Keratinocyte (primary cell): Measurements from ENCODE around the gene KLK8. TPM values are rescaled to one million over a fixed set of nuclear protein-coding genes. Genes with fewer than 3 reads are reported as not detected.

ENCODE experiments used
- DNase-seq: peaks from one replicate; pipeline ENCODE4 v3.0.0-alpha.2; 2011; ENCODE audit warnings: low read depth, missing footprints, low spot score
- FAIRE-seq: peaks from 2 replicates; lab custom pipeline; 2011; peaks lifted over from hg19 to GRCh38; lab: Jason Lieb, UNC
- H2AFZ ChIP-seq: 2 replicates; pipeline ENCODE4 v1.6.0; 2012; ENCODE audit warnings: low read length, control low read depth, inconsistent platforms; ENCODE audit not compliant: control insufficient read depth
- H3K27ac ChIP-seq: 2 replicates; pipeline ENCODE4 v1.5.1; 2011; ENCODE audit warnings: low read length; ENCODE audit not compliant: control insufficient read depth, insufficient read depth
- H3K27me3 ChIP-seq: 3 replicates; pipeline ENCODE4 v1.6.0; 2011; ENCODE audit warnings: low read length; ENCODE audit not compliant: control insufficient read depth, insufficient read depth; ENCODE audit errors: extremely low read depth
- H3K36me3 ChIP-seq, 2 experiments: 2 replicates in 1 of 2; 3 replicates in 1 of 2; pipeline ENCODE4 v1.5.1; 2011; ENCODE audit warnings: low read length in 2 of 2, mild to moderate bottlenecking in 1 of 2; ENCODE audit not compliant: control insufficient read depth in 2 of 2, insufficient read depth in 2 of 2; ENCODE audit errors: extremely low read depth in 1 of 2
- H3K4me1 ChIP-seq: 3 replicates; pipeline ENCODE4 v1.5.1; 2011; ENCODE audit warnings: low read length; ENCODE audit not compliant: control insufficient read depth, insufficient read depth; ENCODE audit errors: extremely low read depth
- H3K4me2 ChIP-seq: 3 replicates; pipeline ENCODE4 v1.6.0; 2011; ENCODE audit warnings: low read depth, low read length; ENCODE audit not compliant: control insufficient read depth, insufficient read depth; ENCODE audit errors: extremely low read depth
- H3K4me3 ChIP-seq, 3 experiments: fragments of 200-600 bp in 1 of 3; sonication (generic) in 1 of 3; 2 replicates in 2 of 3; 3 replicates in 1 of 3; pipeline ENCODE4 v1.5.1; 2011 to 2016; ENCODE audit warnings: low read length in 3 of 3, mild to moderate bottlenecking in 3 of 3, control low read depth in 2 of 3, inconsistent platforms in 1 of 3, low read depth in 1 of 3, mixed read lengths in 1 of 3, mixed run types in 1 of 3, moderate library complexity in 1 of 3; ENCODE audit not compliant: control insufficient read depth in 2 of 3, insufficient read depth in 2 of 3; ENCODE audit errors: extremely low read depth in 1 of 3
- H3K79me2 ChIP-seq: 2 replicates; pipeline ENCODE4 v1.6.0; 2012; ENCODE audit warnings: low read length; ENCODE audit not compliant: control insufficient read depth, insufficient read depth
- H3K9ac ChIP-seq: 3 replicates; pipeline ENCODE4 v1.6.0; 2011; ENCODE audit warnings: low read length; ENCODE audit not compliant: control insufficient read depth, insufficient read depth; ENCODE audit errors: extremely low read depth
- H3K9me1 ChIP-seq: 3 replicates; pipeline ENCODE4 v1.6.0; 2011; ENCODE audit warnings: low read length; ENCODE audit not compliant: control insufficient read depth, insufficient read depth; ENCODE audit errors: extremely low read depth
- H3K9me3 ChIP-seq: 2 replicates; pipeline ENCODE4 v1.5.1; 2012; ENCODE audit warnings: low read depth, low read length; ENCODE audit not compliant: control insufficient read depth
- H4K20me1 ChIP-seq: 3 replicates; pipeline ENCODE4 v1.6.0; 2011; ENCODE audit warnings: low read length; ENCODE audit not compliant: control insufficient read depth, insufficient read depth; ENCODE audit errors: extremely low read depth
- CTCF ChIP-seq, 3 experiments: IDR thresholded peaks in 1 of 3; conservative IDR thresholded peaks in 1 of 3; optimal IDR thresholded peaks in 1 of 3; 2 replicates in 2 of 3; 3 replicates in 1 of 3; pipeline versions ENCODE3 to v1.5.1; 2011; ENCODE audit warnings: low read length in 3 of 3, mild to moderate bottlenecking in 3 of 3, moderate library complexity in 2 of 3, control low read depth in 1 of 3, inconsistent platforms in 1 of 3; ENCODE audit not compliant: insufficient read depth in 2 of 3; ENCODE audit errors: extremely low read depth in 1 of 3
- EZH2 ChIP-seq: IDR thresholded peaks from one replicate; pipeline ENCODE4 v1.6.1; 2012; ENCODE audit warnings: inconsistent platforms, mild to moderate bottlenecking, low read length, moderate library complexity
- dilution Hi-C: fragments of 300-500 bp; cut with MboI; formaldehyde crosslinking; loops from one replicate; pipeline ENCODE4 v1.7.0; 2020; ENCODE audit warnings: low sequenced_read_pairs; ENCODE audit not compliant: extremely low pct_ligation_motif_present
- polyA plus RNA-seq, 5 experiments: library from polyadenylated mRNA; depleted of rRNA in 3 of 5; stranded (reverse) in 3 of 5; stranded (forward) in 1 of 5; unstranded in 1 of 5; fragments of >200 nt; gene quantifications; 1 replicate in 1 of 5; 2 replicates in 3 of 5; 3 replicates in 1 of 5; pipeline versions ENCODE4 v1.2.1 to v1.2.3, GENCODE V29; 2011 to 2012; ENCODE audit warnings: missing spikeins in 2 of 5, low read depth in 1 of 5, low replicate concordance in 1 of 5

Gene KLK8
- polyA plus RNA-seq, 1 donor (not counting 4 experiments of a cell fraction or from before 2014, with no cell fraction given) = 118 TPM

GRCh38 chr19:51044327-51044726, 42.9 kb upstream of the KLK8 start:
- FAIRE-seq (no peak), DNase-seq (no peak)
- dilution Hi-C loops = no loop called here
- H3K27ac ChIP-seq = no peak overlapping the region
- no peaks in the 10 kb centered on the region for H3K36me3 ChIP-seq
- no peak overlapping the region for H3K4me2 ChIP-seq
- H3K9me3 ChIP-seq = no peaks in the 10 kb centered on the region
- no peaks in the 10 kb centered on the region for H3K79me2 ChIP-seq
- TF ChIP-seq CTCF (optimal IDR thresholded peaks at IDR 0.05 in 1 of 3, IDR thresholded peaks at IDR 0.05 in 1 of 3, conservative IDR thresholded peaks at IDR 0.05 in 1 of 3; ENCODE audit: extremely low read depth in 1 of 3, insufficient read depth in 2 of 3, low read length in 3 of 3) (no peak), EZH2 (no peak)
- H3K4me1 ChIP-seq = no peaks in the 10 kb centered on the region
- no peaks in the 10 kb centered on the region for H3K27me3 ChIP-seq
- no peak overlapping the region for H3K9ac ChIP-seq
- H2AFZ ChIP-seq = no peak overlapping the region
- no peaks in the 10 kb centered on the region for H4K20me1 ChIP-seq
- no peak overlapping the region for H3K4me3 ChIP-seq
- H3K9me1 ChIP-seq = no peaks in the 10 kb centered on the region

- H3K9me3 ChIP-seq = no peaks in the 10 kb centered on the region
- TF ChIP-seq CTCF (optimal IDR thresholded peaks at IDR 0.05 in 1 of 3, IDR thresholded peaks at IDR 0.05 in 1 of 3, conservative IDR thresholded peaks at IDR 0.05 in 1 of 3; ENCODE audit: extremely low read depth in 1 of 3, insufficient read depth in 2 of 3, low read length in 3 of 3) (no peak), EZH2 (no peak)
- H3K27me3 ChIP-seq = no peaks in the 10 kb centered on the region
- dilution Hi-C loops = no loop called here
- FAIRE-seq (no peak), DNase-seq (no peak)
- no peak overlapping the region for H3K4me3 ChIP-seq
- no peak overlapping the region for H3K4me2 ChIP-seq
- H3K9me1 ChIP-seq = no peaks in the 10 kb centered on the region
- no peaks in the 10 kb centered on the region for H3K36me3 ChIP-seq
- H2AFZ ChIP-seq = no peak overlapping the region
- H3K4me1 ChIP-seq = no peaks in the 10 kb centered on the region
- no peak overlapping the region for H3K27ac ChIP-seq
- no peak overlapping the region for H3K9ac ChIP-seq
- no peaks in the 10 kb centered on the region for H4K20me1 ChIP-seq
- no peaks in the 10 kb centered on the region for H3K79me2 ChIP-seq
Measured at GRCh38 chr19:51043497-51043896, 42.1 kb upstream of the KLK8 start.
